Heart right ventricle (tissue), 16 donors: ENCODE results near the gene CTSA. TPM values are rescaled to one million over a fixed set of nuclear protein-coding genes. Genes with fewer than 3 reads are reported as not detected.

Source experiments
- ATAC-seq, 8 donors: fragments of 200-7000 bp; cut with Tn5 transposase; one replicate each; pipeline ENCODE4 v1.9.1; 2020; ENCODE audit warnings: mild to moderate bottlenecking in 8 of 8, moderate library complexity in 8 of 8, moderate number of reproducible peaks in 1 of 8
- DNase-seq, 2 donors: peaks; one replicate each; pipeline ENCODE4 v3.0.0-alpha.2; 2020
- H3K27ac ChIP-seq, 10 donors: fragments of 200-600 bp; sonication (generic) in 2 of 10; one replicate each; pipeline versions ENCODE4 v1.5.0 to v1.8.0; 2020 to 2022; ENCODE audit warnings: mild to moderate bottlenecking in 3 of 10
- H3K27me3 ChIP-seq, 7 donors: fragments of 200-600 bp; one replicate each; pipeline ENCODE4 v1.8.0; 2021 to 2022; ENCODE audit warnings: mild to moderate bottlenecking in 2 of 7
- H3K36me3 ChIP-seq, 9 donors: fragments of 200-600 bp; sonication (generic) in 1 of 9; one replicate each; pipeline versions ENCODE4 v1.5.0 to v1.8.0; 2020 to 2022; ENCODE audit warnings: mild to moderate bottlenecking in 2 of 9
- H3K4me1 ChIP-seq, 9 donors: fragments of 200-600 bp; sonication (generic) in 1 of 9; one replicate each; pipeline versions ENCODE4 v1.5.0 to v1.8.0; 2020 to 2022; ENCODE audit warnings: mild to moderate bottlenecking in 4 of 9
- H3K4me3 ChIP-seq, 10 donors: fragments of 200-600 bp; sonication (generic) in 2 of 10; one replicate each; pipeline versions ENCODE4 v1.5.0 to v1.8.0; 2020 to 2022; ENCODE audit warnings: mild to moderate bottlenecking in 7 of 10, moderate library complexity in 2 of 10
- H3K9me3 ChIP-seq, 11 donors: fragments of 200-600 bp in 10 of 11; sonication (generic) in 2 of 11; one replicate each; pipeline versions ENCODE4 v1.5.0 to v1.8.0; 2013 to 2022; ENCODE audit warnings: mild to moderate bottlenecking in 2 of 11, control low read depth in 1 of 11, moderate library complexity in 1 of 11
- CTCF ChIP-seq, 9 donors: fragments of 200-600 bp; sonication (generic) in 2 of 9; IDR thresholded peaks; one replicate each; pipeline versions ENCODE4 v1.5.0 to v1.8.0; 2021 to 2022; ENCODE audit warnings: antibody characterized with exemption in 9 of 9, mild to moderate bottlenecking in 5 of 9, moderate library complexity in 1 of 9
- WGBS, 2 donors: extraction: QIAGEN DNeasy Blood & Tissue Kit; methylation state at CpG; one replicate each; pipeline ENCODE4 v1.1.7; 2013; ENCODE audit warnings: inconsistent platforms in 1 of 2; 5-methylcytosine and 5-hydroxymethylcytosine counted together
- intact Hi-C, 10 donors: fragments of 100-400 bp; cut with DNase I; formaldehyde crosslinking; loops; one replicate each; pipeline versions ENCODE4 v1.11.1 to v1.14.2; 2022
- polyA plus RNA-seq, 2 donors: library from polyadenylated mRNA; stranded (reverse); fragments of 200-250 nt; gene quantifications; one replicate each; pipeline ENCODE4 v1.2.3, GENCODE V29; 2013
- total RNA-seq, 10 donors: library from RNA; stranded (reverse); fragmentation: NEBNext Ultra II Directional in 3 of 10; extraction: Animal tissue kit (Norgen Biotek cat#: 25700) in 3 of 10; gene quantifications; one replicate each; pipeline versions ENCODE4 v1.2.1 to v1.2.4, GENCODE V29; 2021 to 2023
- donor health status: Arrhythmogenic right ventricular cardiomyopathy.
- donor health status: ischemic (EF 13 %, LVEDD 7.1; RV severe dilation, severe dysfunction).
- donor health status: healthy with polysubstance abuse.
- donor health status: DM: no; HTN: yes; CAD: no.
- donor health status: DM: no; HTN: no; CAD: no.
- donor health status: ischemic (EF 25% LVEDD 6.9; RV normal size, moderate dysfunction).
- donor health status: ischemic (EF 25% LVEDD 5.7; RV mildly dilated, moderate dysfunction).
- donor health status: healthy.
- donor health status: DM: yes; HTN: yes; CAD: no.
- donor health status: Ischemic cardiomyopathy.
- donor health status: ischemic (EF 35%, LVEDD 5.7; RV mildly dilated, moderate dysfunction).
- donor health status: nonischemic (EF 11% LVEDD 7.7; RV severe dilation, severe dysfunction).
- donor health status: DM: yes; HTN: yes; CAD: no.
- donor health status: PGD.
- donor health status: ischemic (EF 29% LVEDD 5.4; RV normal size, mild dysfunction).
- donor health status: nonischemic (EF 23%, LVEDD 6.1; RV moderate dilation, normal function).

CTSA gene
- total and polyA plus RNA-seq, 12 donors = 75.1 to 173 (median 102) TPM

GRCh38 chr20:45945678-45946148 lies 54.6 kb downstream of the CTSA start:
- H3K4me3 ChIP-seq = no peak overlapping the region
- H3K9me3 ChIP-seq = no peaks in the 10 kb centered on the region
- peaks cover 0 to 100% (median 77%) of the 10 kb centered on the region in 9 donors for H3K36me3 ChIP-seq
- peaks cover 0 to 38% (median 0%) of the 10 kb centered on the region in 9 donors for H3K4me1 ChIP-seq
- DNase-seq (no peak), ATAC-seq (peak in 1 of 8 donors; percentile 0)
- no peaks in the 10 kb centered on the region for H3K27me3 ChIP-seq
- peak overlapping the region in 2 of 10 donors; percentile 19 to 70 for H3K27ac ChIP-seq
- WGBS, 2 donors = 85 to 91% methylated on average over 13 of the region's 13 CpGs
- intact Hi-C loops = loop anchor here in 1 of 10 donors (10.0 kb wide), 1 partner anchor 61 kb away; the partner anchor contains the start of genes SPATA25 and ZSWIM1
- no peak for TF ChIP-seq CTCF (IDR thresholded peaks at IDR 0.05)

- intact Hi-C loops = loop anchor here in 1 of 10 donors (10.0 kb wide), 1 partner anchor 62 kb away; the partner anchor contains the start of genes SPATA25 and ZSWIM1
- Histone ChIP-seq H3K36me3 (peaks cover 0 to 100% (median 75%) of the 10 kb centered on the region in 9 donors), H3K4me3 (no peak overlapping the region), H3K27ac (peak overlapping the region in 2 of 10 donors; percentile 19 to 70), H3K27me3 (no peaks in the 10 kb centered on the region), H3K4me1 (peaks cover 0 to 38% (median 0%) of the 10 kb centered on the region in 9 donors), H3K9me3 (no peaks in the 10 kb centered on the region)
- TF ChIP-seq CTCF (IDR thresholded peaks at IDR 0.05) = no peak
- 82 to 89% methylated on average over 20 of the region's 20 CpGs for WGBS, 2 donors
- DNase-seq (no peak), ATAC-seq (peak in 7 of 8 donors; percentile 6 to 66 (median 18))
Measured at GRCh38 chr20:45946149-45946970, 55.2 kb downstream of the CTSA start.

GRCh38 chr20:45947110-45947866 lies 56.2 kb downstream of the CTSA start:
- 84% methylated on average over 29 of the region's 29 CpGs for WGBS, 2 donors
- Histone ChIP-seq H3K4me1 (peaks cover 0 to 38% (median 0%) of the 10 kb centered on the region in 9 donors), H3K27me3 (no peaks in the 10 kb centered on the region), H3K9me3 (no peaks in the 10 kb centered on the region), H3K27ac (peak overlapping the region in 1 of 10 donors; percentile 70), H3K36me3 (peaks cover 4 to 100% (median 83%) of the 10 kb centered on the region in 9 donors), H3K4me3 (no peak overlapping the region)
- TF ChIP-seq CTCF (IDR thresholded peaks at IDR 0.05) = no peak
- intact Hi-C loops = loop anchor here in 1 of 10 donors (10.0 kb wide), 1 partner anchor 62 kb away; the partner anchor contains the start of genes SPATA25 and ZSWIM1
- DNase-seq = no peak
- peak in 1 of 8 donors; percentile 6 for ATAC-seq

GRCh38 chr20:45948261-45948733 lies 57.2 kb downstream of the CTSA start:
- H3K4me3 ChIP-seq = no peak overlapping the region
- WGBS, 2 donors = 77 to 89% methylated on average over 7 of the region's 7 CpGs
- no peaks in the 10 kb centered on the region for H3K9me3 ChIP-seq
- H3K4me1 ChIP-seq = peaks cover 0 to 38% (median 0%) of the 10 kb centered on the region in 9 donors
- H3K36me3 ChIP-seq = peaks cover 4 to 100% (median 88%) of the 10 kb centered on the region in 9 donors
- peak in 1 of 8 donors; percentile 2 for ATAC-seq
- no peak for DNase-seq
- H3K27ac ChIP-seq = peak overlapping the region in 1 of 10 donors; percentile 16
- intact Hi-C loops = loop anchor here in 1 of 10 donors (10.0 kb wide), 1 partner anchor 63 kb away; the partner anchor contains the start of genes SPATA25 and ZSWIM1
- TF ChIP-seq CTCF (IDR thresholded peaks at IDR 0.05) = no peak
- H3K27me3 ChIP-seq = no peaks in the 10 kb centered on the region
